Daoy (cell line): Measurements from ENCODE around the gene PLCB4. TPM values are rescaled to one million over a fixed set of nuclear protein-coding genes. Genes with fewer than 3 reads are reported as not detected.

Experiments used
- DNase-seq: peaks from one replicate; pipeline ENCODE4 v3.0.0-alpha.2; 2015; ENCODE audit warnings: low read depth
- total RNA-seq: library from RNA; depleted of rRNA; stranded (reverse); fragments of >200 nt; shearing (Covaris generic); gene quantifications from 2 replicates; pipeline ENCODE4 v1.2.3, GENCODE V29; 2014

Gene PLCB4
- total RNA-seq, 1 experiment from 2014 or later, result 3.7 TPM

DNA sequence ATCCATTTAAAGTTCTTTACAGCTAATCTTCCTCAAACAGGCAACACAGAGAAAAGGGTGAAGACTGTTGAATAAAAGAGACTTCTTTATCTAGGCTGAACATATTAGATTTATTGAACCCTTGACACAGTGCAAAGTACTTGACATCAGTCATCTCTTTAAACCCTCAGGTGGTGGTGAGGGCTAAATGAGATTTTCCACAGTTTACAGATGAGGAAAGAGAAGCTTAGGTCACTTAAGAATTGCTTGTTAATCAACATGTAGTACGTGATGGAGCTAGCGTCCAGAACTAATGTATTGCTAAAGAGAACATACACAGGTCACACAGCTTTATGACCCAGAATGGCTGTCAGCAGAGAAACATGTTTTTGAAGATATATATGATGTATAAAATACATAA, 252.1 kb downstream of the PLCB4 start:
- no peak for DNase-seq

DNA sequence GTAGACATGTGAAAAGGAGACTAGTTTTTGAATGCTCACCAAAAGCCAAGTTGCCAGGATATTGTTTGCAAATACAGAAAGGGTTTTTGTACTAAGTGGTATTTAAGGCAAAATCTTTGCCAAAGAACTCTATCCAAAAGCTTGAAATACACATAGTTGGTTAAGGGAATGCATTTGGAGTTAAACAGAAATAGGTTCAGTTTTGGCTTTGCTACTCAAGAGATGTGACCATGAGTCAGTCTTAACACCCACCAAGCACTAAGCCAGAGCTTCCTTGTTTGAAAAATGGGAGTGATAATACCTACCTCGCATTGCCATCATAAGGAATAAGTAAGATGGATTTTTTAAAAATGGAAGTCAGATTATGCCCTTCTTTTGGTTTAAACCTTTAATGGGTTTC, 253.8 kb downstream of the PLCB4 start:
- DNase-seq, result no peak

DNA sequence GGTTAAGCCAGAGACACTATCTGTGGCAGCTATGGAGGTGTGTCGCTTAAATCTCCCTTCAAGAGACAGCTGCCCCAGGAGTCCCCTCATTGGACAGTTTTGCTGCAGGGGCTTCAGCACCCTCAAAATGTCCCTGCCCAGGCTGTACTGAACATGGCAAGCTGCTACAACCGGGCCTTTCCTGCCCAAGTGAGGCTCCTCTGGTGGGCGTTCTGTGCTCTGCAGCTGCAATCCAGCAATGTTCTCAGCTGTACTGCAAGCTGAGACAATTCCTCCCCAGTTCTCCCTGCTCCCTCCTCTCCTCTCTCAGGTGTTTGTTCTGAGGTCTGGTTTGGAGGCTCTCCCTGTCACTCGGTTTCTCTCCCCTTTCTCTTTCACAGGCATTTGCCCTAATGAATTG, 254.7 kb downstream of the PLCB4 start:
- peak; percentile 3 for DNase-seq

DNA sequence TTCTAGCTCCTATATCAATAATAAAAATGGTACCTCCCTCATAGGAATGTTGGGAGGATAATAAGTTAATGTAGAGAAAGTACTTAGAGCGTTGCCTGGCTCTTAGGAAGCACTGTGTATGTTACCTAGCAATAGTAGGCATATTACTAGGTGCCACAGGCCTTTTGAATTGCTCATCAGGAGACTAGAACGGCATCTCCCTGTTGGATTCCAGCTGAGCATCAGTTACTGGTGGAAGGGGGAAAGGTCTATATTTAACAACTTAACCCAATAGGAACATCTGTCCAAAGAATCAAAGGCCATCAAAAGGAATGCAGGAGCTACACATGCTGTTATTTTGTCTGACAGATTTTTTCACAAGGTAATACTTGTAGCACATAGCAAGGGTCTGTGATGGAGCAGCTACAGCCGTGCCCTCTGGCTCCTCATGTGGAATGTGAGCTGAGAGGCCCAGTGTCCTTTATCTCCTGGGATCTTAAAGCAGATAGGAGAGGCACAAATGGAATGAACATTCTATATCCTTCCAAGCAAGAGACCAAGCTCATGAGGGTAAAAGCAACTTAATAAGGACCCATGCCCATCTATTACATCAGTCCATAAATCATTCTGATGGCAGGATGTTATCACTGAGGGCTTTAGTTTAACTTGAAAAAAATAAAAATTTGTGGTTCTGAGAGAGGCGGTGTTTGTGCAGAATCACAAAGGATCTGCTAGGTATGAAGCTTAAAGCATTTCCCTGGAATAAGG, 260.6 kb downstream of the PLCB4 start:
- no peak for DNase-seq

DNA sequence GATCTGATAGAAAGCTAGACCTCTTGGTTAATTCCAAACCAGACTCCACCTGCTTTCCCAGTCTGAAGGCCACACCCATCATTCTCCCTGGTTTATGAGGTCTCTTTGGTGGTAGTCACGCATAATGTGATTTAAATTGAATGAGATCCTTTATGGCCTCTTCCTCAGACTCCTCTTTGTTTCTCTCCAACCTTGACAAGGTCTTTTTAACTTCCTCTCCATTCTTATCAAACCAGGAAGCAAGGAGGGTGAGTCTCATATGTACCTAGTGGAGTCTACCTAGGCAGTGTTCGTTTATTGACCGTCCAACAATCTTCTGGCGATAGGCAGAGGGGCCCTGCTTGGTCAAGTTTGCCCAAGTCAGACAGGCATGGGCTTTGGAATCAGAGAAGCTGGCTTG, 261.3 kb downstream of the PLCB4 start:
- no peak for DNase-seq

DNA sequence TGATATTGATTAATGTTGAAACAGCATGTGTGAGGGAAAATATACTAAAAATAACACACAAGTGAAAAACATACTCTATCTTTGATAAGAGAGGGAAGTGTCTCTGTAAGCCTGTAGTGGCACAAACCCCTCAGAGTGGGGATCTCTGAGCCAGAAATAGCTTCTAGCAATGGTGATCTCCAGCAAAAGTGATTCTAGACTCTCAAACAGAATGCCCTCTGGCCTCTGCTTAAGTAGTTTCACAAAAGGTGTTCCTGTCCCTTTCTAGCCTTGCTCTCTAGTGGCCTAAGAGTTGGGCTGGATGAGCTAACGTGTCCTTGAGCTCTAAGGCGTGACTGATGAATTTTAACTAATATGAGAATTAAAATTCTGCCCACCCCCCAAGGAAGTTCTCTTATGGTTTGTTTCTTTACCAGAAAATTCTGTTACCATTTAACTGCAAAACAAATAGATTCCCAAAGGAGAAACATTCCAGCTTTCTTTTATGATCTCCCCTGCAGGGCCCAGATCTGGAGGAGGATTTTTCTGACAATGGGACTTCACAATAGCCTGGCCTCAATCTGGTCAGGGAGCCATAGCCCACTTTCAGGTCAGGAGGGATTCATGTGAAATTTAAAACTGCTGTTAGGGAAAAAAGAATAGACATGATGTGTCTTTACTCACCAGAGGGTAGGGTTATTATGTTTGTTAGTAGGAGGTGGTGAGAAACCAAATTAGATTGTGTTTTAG, 263.0 kb downstream of the PLCB4 start:
- DNase-seq, result no peak

DNA sequence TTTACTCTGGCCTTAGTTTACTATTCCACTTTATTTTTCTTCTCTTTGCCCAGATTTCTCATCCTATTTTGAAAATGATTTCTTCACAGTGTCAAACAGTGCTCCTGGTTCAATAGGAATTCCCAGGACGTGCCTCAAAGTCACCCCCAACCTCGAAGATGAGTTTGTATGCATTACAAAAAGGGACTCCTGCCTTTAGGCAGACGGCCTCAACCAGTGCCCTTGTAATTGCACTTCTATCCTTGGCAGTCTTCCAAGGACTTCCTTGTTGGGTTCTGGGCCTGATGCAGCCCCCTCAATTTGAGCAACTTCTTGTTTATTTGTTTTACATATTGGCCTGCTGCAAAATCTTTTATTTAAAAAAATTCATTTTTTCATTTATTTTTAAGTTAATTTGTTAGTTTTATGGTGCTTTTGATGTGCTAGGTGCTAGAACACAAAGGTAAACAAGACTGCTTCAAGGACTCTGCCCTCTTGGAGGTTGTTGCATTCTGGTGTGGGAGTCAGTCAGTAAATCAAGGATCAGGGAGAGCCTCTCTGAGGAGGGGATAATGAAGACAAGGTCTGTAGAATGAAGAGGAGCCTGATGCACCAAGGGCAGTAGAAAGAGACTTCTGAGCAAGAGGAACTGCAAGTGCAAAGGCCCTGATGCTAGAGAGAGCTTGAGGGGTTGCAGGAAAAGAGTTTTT, 264.0 kb downstream of the PLCB4 start:
- DNase-seq, result no peak

DNA sequence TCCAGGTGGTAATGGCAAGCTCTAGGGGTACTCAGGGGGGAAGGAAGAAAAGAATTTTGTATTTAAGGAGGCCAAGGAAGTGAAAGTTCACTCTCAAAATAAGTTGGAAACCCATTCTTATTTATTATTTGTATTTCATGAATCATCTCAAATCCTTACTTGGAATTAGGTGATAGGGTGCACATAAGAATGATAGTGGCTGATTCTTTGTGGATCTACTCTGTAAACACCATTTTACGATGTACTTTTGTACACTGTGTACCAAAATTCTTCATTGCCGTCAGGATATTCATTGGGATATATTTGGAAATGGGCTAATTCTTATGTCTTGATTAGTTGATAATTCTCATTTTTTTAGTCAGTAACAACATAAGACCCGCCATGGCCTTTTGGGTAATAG, 266.0 kb downstream of the PLCB4 start:
- no peak for DNase-seq

DNA sequence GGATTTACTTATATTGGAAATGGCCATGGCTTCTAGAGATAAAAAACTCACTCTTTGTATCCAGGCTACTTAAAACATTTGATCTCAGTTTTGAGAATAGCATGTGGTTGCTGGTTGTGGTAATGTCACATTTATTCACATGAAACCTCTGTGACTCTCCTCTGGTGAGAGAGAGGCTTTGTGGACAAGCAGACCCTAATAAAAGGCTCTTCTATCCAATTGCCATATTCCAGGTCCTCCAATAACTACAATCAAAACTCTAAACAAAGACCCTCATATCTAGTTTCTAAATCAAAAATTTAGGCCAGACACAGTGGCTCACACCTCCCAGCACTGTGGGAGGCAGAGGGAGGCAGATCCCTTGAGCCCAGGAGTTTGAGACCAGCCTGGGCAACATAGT, 269.2 kb downstream of the PLCB4 start:
- DNase-seq, result no peak

DNA sequence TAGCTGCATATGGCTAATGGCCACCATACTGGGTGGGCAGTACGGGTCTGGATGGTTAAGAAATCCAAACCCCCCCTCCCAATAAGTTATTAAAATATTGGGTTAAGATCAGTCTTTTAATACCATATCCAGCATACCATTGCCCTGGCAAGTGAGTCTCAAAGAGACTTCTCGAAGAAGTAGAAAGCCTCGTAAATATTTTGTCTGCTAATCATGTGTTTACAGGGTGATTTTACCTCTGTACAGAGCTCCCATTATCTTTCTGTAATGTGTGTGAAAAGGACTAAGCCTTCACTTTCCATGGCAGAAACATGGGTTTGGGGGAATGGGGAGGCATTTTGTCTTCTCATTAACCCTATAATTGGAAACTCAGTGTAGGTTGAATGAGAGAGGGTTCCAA, 270.8 kb downstream of the PLCB4 start:
- no peak for DNase-seq

DNA sequence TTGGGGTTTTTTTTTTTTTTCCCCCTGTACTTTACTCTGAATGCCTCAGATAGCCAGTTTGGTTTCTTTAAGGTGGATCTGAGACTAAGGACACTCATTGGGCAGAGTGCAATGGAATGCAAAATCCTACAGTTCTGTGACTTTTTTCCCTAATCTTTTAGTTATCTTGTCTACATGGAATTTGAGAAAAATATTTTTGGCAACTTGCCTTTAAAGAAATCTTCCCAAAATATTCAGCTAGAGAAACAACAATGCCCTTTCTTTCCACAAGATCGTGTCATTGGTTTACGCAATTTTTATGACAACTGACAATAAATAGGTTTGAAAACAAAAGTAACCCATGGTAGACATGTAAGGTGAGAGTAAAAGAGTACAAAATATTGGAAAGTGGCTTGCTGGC, 273.8 kb downstream of the PLCB4 start:
- no peak for DNase-seq

DNA sequence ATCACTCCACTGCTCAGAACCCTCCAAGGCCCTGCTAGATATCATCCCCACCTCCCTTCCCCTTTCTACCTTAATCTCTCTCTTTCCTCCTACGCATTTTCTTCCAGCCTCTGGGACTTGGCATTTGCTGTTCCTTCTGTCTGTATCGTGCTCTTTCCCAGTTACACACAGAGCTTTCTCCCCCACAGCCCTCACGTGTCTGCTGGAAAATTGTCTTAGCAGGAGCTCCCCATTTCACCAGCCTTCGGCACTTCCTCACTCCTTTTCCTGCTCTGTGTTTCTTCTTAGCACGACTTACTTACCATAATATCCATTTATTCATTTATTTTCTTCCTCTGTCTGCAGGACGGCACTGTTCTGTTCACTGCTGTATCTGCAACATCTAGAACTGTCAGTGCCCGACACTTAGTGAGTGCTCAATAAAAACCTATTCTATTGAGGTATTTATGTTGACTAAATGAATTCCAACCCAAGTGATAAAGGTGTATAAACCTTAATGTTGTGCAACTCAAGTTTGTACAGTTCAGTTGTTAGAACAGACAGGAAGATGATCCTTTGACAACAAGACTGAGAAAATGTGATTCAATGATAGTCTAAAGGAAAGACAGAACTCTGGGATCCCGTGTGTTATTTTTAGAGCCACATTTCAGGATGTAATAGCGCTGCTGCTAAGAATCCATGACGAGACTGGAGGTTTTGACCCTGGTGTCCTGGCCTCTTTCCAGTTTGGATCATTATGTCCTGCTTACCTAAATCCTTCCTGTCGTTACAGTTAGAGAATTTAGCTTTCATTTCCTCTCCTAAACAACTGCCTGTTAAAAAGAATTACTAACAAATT, 275.4 kb downstream of the PLCB4 start:
- peak; percentile 14 for DNase-seq

DNA sequence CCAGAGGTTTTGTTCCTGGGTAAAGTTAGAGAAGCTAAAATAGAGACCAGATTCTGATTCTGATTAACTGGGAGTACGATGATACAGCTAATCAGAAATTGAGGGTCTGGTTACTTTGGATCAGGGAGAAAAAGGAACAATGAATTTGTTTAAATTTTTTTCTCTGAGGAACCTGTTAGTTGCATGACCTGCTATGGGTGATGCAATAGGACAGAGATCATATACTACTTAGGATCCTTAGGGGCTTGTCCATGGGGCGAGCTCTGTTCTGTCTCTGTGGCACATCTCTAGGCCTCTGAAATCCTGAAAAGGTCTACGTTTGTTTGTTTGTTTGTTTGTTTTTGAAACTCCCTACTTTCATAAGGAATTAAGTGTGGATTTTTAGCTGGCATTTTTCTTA, 279.4 kb downstream of the PLCB4 start:
- DNase-seq, result no peak

DNA sequence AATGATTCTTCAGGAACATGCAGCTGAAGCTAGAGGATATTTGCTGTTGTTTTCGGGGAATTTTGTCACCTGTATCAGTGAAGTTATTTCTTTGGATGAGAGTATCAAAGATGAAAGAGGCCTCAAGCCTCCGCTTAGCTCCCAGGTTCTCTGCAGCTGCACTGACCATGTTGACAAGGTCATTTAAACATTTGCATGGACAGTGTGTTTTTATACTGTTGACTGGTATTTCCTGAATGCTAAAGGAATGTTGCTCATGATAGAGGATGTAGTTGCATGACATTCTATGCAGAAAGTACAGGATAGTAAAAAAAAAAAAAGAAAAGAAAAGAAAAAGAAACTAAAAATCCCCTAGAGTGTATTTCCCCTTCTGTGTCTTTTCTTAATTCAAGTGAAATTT, 279.9 kb downstream of the PLCB4 start:
- DNase-seq, result no peak

DNA sequence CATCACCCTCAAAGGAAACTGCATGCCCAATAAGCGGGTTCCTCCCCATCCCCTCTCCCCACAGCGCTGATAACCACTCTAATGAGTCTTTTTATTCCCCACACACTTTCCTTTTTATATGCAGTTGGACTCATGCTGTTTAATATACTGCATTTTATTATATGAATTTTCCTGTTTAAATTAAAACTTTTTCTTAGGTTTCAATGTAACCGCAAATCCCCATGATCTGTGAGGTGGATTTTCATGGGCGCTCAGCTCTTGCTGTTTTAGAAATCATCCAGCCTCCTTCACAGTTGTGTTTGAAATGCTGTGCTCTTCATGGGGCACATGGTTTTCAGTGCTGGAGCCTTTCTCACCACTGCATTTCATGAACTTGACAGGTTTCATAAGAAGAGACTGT, 280.4 kb downstream of the PLCB4 start:
- DNase-seq, result no peak

DNA sequence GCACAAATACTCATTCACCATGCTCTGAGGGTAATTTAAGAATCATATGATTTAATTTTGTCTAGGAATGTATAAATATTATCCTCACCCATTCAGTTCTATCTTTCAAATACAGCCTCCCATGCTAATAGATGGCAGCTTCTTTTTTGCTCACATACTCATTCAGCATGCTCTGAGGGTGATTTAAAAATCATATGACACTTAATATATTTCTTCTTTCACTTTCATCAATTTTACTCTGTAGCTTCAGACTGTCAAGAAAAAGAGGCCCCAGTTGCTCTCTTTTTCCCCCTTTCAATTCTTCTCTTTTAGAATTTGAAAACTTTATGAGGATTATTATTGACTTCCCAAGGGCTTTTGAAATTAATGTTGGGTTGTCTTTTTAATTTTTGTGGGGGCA, 283.9 kb downstream of the PLCB4 start:
- DNase-seq, result no peak

DNA sequence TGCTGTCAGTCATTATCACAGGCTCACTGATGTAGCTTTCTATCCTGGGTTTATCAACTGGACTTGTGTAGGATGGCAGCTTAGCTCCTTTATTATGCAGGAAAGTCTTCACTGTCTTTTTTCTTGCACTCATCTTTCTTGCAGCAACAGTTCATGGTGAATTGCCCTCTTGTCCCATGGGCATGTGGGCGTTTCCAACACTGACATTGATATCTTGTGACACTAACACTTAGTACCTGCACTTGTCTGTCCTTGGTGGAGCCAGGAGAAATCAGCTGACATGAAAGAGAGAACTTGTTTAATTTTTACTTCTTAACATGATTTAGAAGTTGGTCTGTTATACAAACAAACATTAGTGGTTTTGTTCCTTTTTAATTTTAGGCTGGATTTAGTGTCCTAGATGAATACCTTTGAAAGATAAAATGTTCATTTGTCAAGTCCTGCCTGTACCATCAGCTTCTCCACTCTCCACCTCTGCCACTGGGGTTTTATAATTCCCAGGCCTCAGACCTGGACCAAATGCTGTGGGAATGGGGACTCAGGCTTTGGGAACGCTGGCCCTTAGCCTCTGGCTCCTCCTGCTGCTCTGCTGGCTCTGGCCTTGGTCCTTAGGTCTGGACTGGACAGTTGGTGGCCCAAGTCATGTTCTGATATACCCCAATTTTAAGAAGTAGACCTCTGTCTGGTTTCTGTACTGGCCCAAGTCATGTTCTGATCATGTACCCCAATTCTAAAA, 284.5 kb downstream of the PLCB4 start:
- no peak for DNase-seq

DNA sequence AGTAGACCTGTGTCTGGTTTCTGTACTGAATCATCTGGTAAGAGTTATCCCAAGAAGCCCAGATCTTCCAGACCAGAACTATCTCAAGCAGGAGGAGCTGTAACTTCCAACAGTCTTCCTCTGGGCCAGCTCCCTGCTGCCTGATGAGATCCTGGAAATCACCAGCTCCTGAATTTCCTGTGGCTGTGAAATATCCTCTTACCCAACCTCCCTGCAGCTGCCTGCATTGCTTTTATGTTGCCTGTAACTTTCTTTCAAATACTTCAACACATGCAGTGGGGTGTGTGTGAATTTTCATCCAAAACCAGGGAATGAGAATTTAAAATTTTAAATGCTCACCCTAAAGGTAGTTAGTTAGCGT, 285.0 kb downstream of the PLCB4 start:
- no peak for DNase-seq

DNA sequence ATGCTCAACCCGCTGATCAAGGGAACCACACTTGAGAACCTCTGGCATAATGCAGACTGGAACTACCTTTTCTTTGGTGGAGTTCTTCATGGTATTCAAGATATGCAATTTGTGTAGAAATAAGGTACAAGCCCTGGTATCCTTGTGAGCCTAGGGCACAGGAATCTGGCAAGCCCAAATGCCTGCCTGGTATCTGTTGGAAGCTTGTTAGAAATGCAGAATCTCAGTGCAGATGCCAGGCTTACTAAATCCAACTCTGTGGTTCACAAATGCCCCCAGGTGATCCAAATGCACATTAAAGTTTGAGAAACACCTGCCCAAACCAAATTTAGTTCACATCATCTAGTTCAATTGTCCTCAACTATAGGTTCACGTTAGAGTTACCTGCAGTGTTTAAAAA, 285.7 kb downstream of the PLCB4 start:
- DNase-seq, result no peak

DNA sequence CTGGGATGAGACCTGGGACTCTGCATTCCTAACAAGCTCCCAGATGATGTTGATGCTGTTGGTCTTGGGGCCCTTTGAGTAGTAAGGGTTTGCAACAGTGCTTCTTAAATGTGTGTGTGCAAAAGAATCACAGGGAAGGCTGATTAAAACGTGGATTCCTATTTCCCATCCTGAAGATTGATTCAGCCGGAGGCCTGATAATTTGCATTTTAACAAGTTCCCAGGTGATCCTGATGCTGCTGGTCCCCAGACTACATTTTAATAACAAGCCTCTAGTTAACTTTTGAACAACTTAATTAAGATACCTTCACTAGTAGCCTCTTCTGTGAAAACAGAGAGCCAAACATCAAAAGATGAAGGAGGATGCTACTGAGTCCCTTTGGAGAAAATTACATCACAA, 289.1 kb downstream of the PLCB4 start:
- DNase-seq, result no peak

DNA sequence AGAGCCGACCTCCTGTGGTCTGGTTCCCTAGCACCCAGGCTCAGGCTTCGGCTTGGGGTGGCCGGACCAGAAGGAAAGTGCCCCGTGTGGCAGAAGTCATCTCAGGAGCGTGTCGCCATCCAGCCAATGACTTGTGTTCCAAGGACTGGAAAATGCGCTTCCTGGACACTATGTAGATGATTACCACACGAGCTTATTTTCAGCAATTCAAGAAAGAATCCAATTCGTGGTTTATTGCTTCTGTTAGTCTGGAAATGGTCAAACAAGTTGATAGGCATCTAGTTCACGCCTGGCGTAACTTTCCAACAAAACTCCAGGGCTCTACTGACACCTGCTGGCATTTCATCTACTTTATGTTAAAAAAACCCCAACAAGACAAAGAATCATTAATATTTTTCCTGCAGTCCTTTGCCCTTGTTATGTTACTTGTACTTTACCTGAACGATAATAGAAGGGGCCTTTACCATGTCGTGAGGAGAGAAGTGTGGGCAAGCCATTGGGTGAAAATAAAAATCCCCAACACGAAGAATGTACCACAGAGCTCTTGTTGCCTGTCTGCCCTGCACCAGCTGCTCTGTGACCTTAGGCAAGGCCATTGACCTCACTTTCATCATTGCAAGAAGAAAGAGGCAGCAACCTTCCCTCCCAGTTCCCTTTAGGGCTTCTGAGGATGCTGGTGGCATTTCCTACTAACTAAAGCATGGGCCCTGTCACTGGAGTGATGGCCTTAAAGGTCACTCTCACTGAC, 290.8 kb downstream of the PLCB4 start:
- DNase-seq, result peak; percentile 31
